Lower lobe of right lung (tissue), 2 donors: Measurements from ENCODE around the gene CCDC68. TPM values are rescaled to one million over a fixed set of nuclear protein-coding genes. Genes with fewer than 3 reads are reported as not detected.

Source experiments
- ATAC-seq, 2 donors: fragments of 200-7000 bp; cut with Tn5 transposase; one replicate each; pipeline ENCODE4 v1.9.1; 2020 to 2022; ENCODE audit warnings: mild to moderate bottlenecking in 2 of 2, moderate library complexity in 2 of 2
- DNase-seq: peaks from one replicate; pipeline ENCODE4 v3.0.0-alpha.2; 2020
- H3K27ac ChIP-seq: fragments of 200-600 bp; one replicate; pipeline ENCODE4 v1.8.0; 2022
- H3K27me3 ChIP-seq: fragments of 200-600 bp; one replicate; pipeline ENCODE4 v1.8.0; 2022; ENCODE audit warnings: low read depth
- H3K36me3 ChIP-seq: fragments of 200-600 bp; one replicate; pipeline ENCODE4 v1.8.0; 2022; ENCODE audit warnings: mild to moderate bottlenecking
- H3K4me1 ChIP-seq: fragments of 200-600 bp; one replicate; pipeline ENCODE4 v1.8.0; 2022
- H3K4me3 ChIP-seq: fragments of 200-600 bp; one replicate; pipeline ENCODE4 v1.8.0; 2022; ENCODE audit warnings: mild to moderate bottlenecking
- H3K9me3 ChIP-seq: fragments of 200-600 bp; one replicate; pipeline ENCODE4 v1.8.0; 2022
- intact Hi-C: fragments of 100-400 bp; cut with DNase I; formaldehyde crosslinking; loops from one replicate; pipeline ENCODE4 v1.11.0; 2022
- long read RNA-seq: library from polyadenylated mRNA; unstranded; transcript quantifications from one replicate; pipeline ENCODE4 v2.0.0, GENCODE V29; 2021
- total RNA-seq: library from RNA; stranded (reverse); fragmentation: NEBNext Ultra II Directional; extraction: Animal tissue kit (Norgen Biotek cat#: 25700); gene quantifications from one replicate; pipeline ENCODE4 v1.2.1, GENCODE V29; 2021
- TF ChIP-seq, protein P1 (sequence below): fragments of 200-600 bp; IDR thresholded peaks from one replicate; pipeline ENCODE4 v1.8.0; 2022; ENCODE audit warnings: antibody characterized with exemption, mild to moderate bottlenecking
- donor health status: DM: no; HTN: yes; CAD: no; lungs with severe emphysema.

Gene CCDC68, protein sequence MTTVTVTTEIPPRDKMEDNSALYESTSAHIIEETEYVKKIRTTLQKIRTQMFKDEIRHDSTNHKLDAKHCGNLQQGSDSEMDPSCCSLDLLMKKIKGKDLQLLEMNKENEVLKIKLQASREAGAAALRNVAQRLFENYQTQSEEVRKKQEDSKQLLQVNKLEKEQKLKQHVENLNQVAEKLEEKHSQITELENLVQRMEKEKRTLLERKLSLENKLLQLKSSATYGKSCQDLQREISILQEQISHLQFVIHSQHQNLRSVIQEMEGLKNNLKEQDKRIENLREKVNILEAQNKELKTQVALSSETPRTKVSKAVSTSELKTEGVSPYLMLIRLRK
- total RNA-seq = 20.2 TPM
- long read RNA-seq, full-length matches to known transcripts = 10 of 33 reads
- long read RNA-seq, partial matches to known transcripts = 5 of 33 reads
- long read RNA-seq, other reads (novel, unspliced or antisense) = 18 of 33 reads

DNA sequence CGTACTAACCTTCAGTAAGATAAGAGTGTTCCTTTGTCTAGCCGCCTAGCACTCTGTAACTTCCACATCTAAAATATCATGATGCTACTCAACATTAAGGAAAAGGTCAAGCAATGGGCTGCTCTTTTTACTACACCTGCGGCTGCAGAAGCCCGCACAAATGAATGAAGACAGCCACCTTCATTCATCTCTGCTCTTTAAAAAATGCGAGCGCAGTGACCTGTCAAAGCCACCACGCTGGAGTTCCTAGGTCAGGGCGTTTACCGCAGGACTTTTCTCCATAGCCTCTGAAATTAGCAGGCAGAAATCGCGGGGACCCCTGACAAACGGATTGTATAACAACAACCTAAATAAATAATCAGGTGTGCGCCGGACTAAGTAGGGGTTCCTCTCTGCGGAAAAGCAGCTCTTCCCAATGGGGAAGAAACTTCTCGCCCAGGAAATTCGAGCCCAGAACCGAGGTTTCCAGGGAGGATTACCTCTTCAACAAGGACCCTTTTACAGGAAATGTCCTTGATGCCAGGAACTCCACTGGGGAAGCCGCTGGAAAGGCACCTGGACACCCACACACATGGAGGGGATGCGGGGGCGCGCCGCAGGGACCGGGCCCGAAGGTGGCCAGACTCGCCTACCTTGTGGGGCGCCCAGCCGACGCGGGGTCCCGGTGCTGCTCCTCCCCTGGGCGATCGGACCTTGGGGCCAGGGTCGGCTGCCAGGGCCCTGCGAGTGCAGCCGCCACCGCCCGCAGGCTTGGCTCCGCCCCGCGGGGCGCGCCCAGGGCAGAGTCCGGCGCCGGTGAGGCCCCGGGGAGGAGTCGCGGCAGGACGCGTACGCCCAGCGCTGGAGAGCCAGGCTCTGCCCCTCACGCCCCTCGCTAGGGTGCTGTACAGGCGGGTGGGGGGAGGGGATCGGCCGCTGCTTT, at the start of gene CCDC68:
Gene CCDC68 (minus strand): TSS at position 758 of the 922 bp plus-strand sequence. CDS start 16,670 bp downstream, outside the sequence.
- peaks cover 20% of the 10 kb centered on the region for H3K4me1 ChIP-seq
- peak; percentile 81 for DNase-seq
- H3K27me3 ChIP-seq = no peaks in the 10 kb centered on the region
- peak; percentile 96 to 98 for ATAC-seq
- peak within 1 kb of the TSS; percentile 80 for H3K27ac ChIP-seq
- no peaks in the 10 kb centered on the region for H3K9me3 ChIP-seq
- TF ChIP-seq, protein P1, sequence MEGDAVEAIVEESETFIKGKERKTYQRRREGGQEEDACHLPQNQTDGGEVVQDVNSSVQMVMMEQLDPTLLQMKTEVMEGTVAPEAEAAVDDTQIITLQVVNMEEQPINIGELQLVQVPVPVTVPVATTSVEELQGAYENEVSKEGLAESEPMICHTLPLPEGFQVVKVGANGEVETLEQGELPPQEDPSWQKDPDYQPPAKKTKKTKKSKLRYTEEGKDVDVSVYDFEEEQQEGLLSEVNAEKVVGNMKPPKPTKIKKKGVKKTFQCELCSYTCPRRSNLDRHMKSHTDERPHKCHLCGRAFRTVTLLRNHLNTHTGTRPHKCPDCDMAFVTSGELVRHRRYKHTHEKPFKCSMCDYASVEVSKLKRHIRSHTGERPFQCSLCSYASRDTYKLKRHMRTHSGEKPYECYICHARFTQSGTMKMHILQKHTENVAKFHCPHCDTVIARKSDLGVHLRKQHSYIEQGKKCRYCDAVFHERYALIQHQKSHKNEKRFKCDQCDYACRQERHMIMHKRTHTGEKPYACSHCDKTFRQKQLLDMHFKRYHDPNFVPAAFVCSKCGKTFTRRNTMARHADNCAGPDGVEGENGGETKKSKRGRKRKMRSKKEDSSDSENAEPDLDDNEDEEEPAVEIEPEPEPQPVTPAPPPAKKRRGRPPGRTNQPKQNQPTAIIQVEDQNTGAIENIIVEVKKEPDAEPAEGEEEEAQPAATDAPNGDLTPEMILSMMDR = no peak
- intact Hi-C loops = no loop called here
- no peaks in the 10 kb centered on the region for H3K36me3 ChIP-seq
- H3K4me3 ChIP-seq = peak within 1 kb of the TSS; percentile 67

DNA sequence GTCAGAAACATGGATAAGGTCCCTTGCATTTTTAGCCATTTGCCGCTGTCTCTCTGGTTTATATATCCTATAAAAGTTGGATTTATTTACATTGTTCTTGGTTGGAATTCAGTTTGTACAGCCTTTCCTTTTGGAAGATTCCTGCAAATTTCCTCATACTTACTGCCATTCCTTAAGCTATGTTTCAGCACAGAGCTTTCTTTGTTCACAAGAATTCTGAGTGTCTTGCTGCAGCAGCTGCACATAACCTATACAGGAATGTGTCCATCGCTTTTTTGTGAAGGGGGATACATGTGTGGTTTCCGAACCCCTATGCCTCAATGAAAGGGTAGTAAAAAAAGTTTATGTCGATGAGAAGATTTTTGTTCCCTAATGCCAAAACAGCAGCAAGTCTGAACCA, 48.3 kb upstream of the CCDC68 start:
- ATAC-seq (no peak), DNase-seq (no peak)
- Histone ChIP-seq H3K4me1 (no peaks in the 10 kb centered on the region), H3K27ac (no peak overlapping the region), H3K36me3 (no peaks in the 10 kb centered on the region), H3K9me3 (no peaks in the 10 kb centered on the region), H3K4me3 (no peak overlapping the region), H3K27me3 (no peaks in the 10 kb centered on the region)
- intact Hi-C loops = no loop called here
- TF ChIP-seq, protein P1 = no peak

DNA sequence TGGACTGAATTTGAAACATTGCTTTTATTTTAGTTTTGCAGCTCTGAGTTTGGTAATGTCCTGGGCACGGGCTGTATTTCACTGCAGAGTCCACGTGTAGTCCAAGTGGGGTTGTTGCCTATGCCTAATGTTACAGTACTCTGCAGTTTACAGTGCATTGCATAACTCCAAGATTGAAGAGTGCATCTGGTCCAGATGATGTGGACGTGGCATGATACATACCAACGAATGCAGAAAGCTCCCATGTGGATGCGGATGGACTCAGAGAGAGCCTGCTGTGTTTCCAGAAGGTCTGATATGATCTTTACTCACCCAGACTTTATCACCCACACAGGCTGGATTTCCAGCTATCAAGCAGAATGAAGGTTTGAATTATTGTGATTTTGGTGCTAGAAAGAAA, 44.4 kb upstream of the CCDC68 start:
- ATAC-seq (no peak), DNase-seq (no peak)
- TF ChIP-seq, protein P1 = no peak
- Histone ChIP-seq H3K4me3 (no peak overlapping the region), H3K27me3 (no peaks in the 10 kb centered on the region), H3K36me3 (no peaks in the 10 kb centered on the region), H3K27ac (no peak overlapping the region), H3K4me1 (no peaks in the 10 kb centered on the region), H3K9me3 (no peaks in the 10 kb centered on the region)
- intact Hi-C loops = no loop called here

DNA sequence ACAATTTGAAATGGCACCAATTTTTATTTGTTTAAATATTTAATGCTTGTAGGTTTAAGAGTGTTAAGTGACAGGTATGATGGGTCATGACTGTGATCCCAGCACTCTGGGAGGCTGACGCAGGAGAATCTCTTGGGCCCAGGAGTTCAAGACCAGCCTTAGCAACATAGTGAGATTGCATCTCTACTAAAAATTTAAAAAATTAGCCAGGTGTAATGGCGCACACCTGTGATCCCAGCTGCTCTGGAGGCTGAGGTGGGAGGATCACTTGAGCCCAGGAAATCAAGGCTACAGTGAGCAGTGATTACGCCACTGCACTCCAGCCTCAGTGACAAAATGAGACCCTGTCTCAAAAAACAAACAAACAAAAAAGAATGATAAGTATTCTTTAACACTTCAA, 43.0 kb upstream of the CCDC68 start:
- TF ChIP-seq, protein P1 = no peak
- Histone ChIP-seq H3K36me3 (no peaks in the 10 kb centered on the region), H3K4me1 (no peaks in the 10 kb centered on the region), H3K27me3 (no peaks in the 10 kb centered on the region), H3K9me3 (no peaks in the 10 kb centered on the region), H3K4me3 (no peak overlapping the region), H3K27ac (no peak overlapping the region)
- ATAC-seq (no peak), DNase-seq (no peak)
- intact Hi-C loops = no loop called here

DNA sequence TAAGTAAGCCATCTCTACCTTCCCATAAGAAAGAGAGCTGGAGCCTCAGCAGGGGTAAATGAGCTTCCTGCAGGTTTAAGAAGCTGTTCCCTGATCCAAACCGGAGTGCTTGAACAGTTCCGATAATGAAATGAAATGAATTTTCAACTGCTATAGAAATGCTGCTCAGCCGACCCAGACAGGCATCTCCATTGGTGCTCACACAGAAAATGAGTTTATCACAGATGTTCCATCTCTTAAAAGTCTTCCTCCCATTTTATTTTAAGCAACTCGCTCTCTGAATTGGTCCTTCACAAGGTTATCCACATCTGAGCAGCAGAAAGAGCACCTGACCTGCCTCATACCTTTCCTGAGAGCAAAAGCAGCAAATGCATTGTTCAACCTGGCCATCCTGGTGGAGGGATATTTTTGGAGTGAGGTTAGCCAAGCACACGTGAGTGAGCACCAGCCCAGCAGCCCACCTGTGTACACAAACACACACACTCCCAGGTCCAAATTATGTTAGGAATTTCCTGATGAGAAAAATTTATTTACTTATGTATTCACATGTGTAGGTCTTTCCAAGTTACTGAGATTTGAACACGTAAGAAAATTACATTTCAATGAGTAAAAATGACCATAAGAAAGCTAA, 42.2 kb upstream of the CCDC68 start:
- intact Hi-C loops = no loop called here
- peak; percentile 83 to 85 for ATAC-seq

More for the DNA sequence above, 42.2 kb upstream of the CCDC68 start:
- Histone ChIP-seq H3K27ac (no peak overlapping the region), H3K27me3 (no peaks in the 10 kb centered on the region), H3K9me3 (no peaks in the 10 kb centered on the region), H3K36me3 (no peaks in the 10 kb centered on the region), H3K4me1 (no peaks in the 10 kb centered on the region), H3K4me3 (no peak overlapping the region)
- no peak for DNase-seq
- TF ChIP-seq, protein P1 = no peak
